GM12801 (cell line): ENCODE measurements around the gene CLVS2.

ENCODE experiments used
- TF ChIP-seq, protein P1 (sequence below): IDR thresholded peaks from one replicate; pipeline ENCODE4 v1.5.1; 2011; ENCODE audit warnings: control low read depth; ENCODE audit not compliant: insufficient read length; ENCODE audit errors: extremely low read depth

CLVS2 gene

GRCh38 chr6:123027408-123027807, 31.4 kb downstream of the CLVS2 start:
- TF ChIP-seq, protein P1, sequence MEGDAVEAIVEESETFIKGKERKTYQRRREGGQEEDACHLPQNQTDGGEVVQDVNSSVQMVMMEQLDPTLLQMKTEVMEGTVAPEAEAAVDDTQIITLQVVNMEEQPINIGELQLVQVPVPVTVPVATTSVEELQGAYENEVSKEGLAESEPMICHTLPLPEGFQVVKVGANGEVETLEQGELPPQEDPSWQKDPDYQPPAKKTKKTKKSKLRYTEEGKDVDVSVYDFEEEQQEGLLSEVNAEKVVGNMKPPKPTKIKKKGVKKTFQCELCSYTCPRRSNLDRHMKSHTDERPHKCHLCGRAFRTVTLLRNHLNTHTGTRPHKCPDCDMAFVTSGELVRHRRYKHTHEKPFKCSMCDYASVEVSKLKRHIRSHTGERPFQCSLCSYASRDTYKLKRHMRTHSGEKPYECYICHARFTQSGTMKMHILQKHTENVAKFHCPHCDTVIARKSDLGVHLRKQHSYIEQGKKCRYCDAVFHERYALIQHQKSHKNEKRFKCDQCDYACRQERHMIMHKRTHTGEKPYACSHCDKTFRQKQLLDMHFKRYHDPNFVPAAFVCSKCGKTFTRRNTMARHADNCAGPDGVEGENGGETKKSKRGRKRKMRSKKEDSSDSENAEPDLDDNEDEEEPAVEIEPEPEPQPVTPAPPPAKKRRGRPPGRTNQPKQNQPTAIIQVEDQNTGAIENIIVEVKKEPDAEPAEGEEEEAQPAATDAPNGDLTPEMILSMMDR: no peak

DNA sequence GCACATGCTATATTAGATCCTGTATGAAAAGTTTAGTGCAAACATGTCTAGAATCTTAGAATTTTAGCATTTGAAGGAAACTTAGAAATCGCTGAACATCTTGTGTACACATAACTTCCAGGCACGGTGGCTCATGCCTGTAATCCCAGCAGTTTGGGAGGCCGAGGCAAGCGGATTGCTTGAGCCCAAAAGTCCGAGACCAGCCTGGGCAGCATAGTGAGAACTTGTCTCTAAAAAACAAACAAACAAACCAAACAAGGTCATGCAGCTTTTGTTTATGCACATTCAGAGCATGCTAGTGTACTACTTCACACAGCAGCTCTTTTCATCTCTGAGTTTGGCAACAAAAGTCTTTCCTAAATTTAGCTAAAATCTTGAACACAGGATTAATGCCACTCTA, 32.2 kb downstream of the CLVS2 start:
- TF ChIP-seq, protein P1: no peak

DNA sequence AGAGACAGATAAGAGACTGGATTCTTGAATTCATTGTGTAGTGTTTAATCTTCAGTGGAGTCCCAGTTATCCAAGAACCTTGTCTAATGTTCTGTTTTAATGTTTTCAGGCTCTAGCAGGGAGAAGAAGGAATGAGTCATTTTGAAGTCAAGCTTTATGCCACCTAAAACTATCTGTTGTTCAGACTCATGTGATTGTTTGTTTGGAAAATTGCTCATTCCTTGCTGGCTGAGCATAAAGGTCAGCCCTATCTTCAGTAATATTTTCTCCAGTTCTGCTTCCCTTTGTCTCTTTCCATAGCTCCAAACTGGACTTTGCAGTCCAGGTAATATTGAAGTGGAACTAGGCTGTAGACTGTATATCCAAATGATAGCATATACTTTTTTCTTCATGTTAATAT, 34.2 kb downstream of the CLVS2 start:
- TF ChIP-seq, protein P1: no peak

DNA sequence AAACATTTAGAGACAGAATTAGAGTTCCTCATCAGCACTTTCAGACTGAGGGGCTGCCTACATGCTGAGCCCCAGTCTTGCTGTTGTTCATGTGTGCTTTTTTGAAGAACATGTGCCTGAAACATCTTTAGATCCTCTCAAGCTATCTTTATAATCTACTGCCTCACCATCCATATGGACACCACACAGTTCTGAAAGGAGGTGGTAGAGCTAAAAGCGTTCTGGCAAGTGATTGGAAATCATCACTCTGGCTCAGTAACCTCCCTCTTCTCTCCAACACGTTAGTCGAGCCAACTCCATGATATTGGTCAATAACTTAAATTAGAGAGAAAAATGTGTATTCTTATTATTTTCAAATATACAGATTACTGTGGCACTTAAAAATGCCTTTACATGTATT, 40.6 kb downstream of the CLVS2 start:
- TF ChIP-seq, protein P1: no peak

- TF ChIP-seq, protein P1: no peak
Observed at GRCh38 chr6:123039431-123039830, 43.4 kb downstream of the CLVS2 start.

- TF ChIP-seq, protein P1: no peak
Observed at GRCh38 chr6:123042401-123042800, 46.4 kb downstream of the CLVS2 start.

DNA sequence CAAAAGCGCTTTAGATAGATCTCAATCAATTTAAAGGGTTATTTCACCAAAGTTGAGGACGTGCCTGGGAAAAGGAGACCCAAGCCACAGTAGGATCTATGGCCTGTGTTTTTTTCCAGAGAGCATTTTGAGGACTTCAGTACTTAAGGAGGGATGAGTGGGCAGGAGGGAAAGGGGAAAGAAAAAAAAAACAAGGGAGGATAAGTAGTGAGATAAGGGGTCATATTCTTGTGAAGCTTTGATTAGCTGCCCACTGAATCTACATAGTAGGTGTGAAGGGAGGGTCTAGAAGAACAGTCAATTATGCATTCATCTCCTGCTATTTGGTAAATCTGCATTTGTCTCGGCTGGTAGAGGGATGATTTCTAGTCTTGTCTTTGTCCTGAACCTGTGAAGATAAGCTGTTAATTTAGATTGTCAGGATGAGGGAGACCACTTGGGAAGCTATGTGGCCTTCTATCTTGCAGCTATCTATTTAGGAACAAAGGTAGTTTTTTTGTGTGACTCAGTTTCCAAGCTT, 48.4 kb downstream of the CLVS2 start:
- TF ChIP-seq, protein P1: no peak
